ENCODE data around the gene CEACAM4. TPM values are rescaled to one million over a fixed set of nuclear protein-coding genes. Genes with fewer than 3 reads are reported as not detected.

CEACAM4 gene
- not detected in 2 replicates for total RNA-seq

DNA sequence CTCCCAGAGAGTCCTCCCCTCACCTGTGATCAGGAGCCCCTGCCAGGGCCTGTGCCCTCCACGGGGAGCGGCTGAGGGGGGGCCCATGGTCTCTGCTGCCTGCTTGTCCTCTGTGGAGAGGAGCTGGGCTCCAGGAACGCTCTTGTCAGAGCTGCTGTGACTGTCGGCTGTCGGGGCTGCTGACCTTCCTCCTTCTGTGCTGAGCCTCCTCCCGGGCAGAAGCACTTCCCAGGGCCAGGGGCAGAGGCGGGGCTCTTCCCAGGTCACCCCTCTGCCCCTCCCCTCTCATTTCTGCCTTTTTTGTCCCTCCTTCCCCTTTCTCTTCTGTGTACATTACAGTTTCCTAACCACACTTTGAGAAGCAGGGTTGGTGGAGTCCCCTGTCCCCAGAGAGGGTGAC lies at the start of gene CEACAM4:
Gene CEACAM4 (minus strand): TSS at position 198 of the 400 bp plus-strand sequence. CDS start 111 bp downstream, at position 87.

DNA sequence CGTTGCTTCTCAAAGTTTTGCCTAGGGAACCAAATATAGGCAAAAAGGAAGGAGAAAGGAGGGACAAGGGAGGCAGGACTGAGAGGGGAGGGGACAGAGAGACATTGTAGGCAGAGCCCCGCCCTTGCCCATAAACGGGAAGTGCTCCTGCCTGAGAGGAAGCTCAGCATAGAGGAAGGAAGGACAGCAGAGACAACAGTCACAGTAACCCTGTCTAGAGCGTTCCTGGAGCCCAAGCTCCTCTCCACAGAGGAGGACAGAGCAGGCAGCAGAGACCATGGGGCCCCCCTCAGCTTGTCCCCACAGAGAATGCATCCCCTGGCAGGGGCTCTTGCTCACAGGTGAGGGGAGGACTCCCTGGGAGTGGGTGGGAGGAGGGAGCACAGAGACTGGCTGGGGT lies 50.9 kb downstream of the CEACAM4 start, which contains the start of gene CEACAM21:
Gene CEACAM21 (plus strand): TSS at position 169 of the 400 bp plus-strand sequence. CDS start 109 bp downstream, at position 278.

Small RNA genes lying within 50 kb of the gene (small RNA-seq; reads per million reads assigned to genes)
- gene AC243960.4 = not detected

Other genes starting within 250 kb of the CEACAM4 start
- 6.5 and 7.7 TPM in 2 replicates for gene EXOSC5, start 229.7 kb downstream of the CEACAM4 start, total RNA-seq
- 16.3 and 20.6 TPM in 2 replicates for gene BCKDHA, start 229.3 kb downstream of the CEACAM4 start, total RNA-seq
- 1.6 and 1.8 TPM in 2 replicates for gene B3GNT8, start 199.7 kb downstream of the CEACAM4 start, total RNA-seq
- gene DMAC2, start 187.2 kb downstream of the CEACAM4 start, total RNA-seq = 28.6 and 29.4 TPM in 2 replicates
- not detected in 2 replicates for gene ERICH4, start 183.9 kb downstream of the CEACAM4 start, total RNA-seq
- not detected in 2 replicates for gene CEACAM21, start 50.9 kb downstream of the CEACAM4 start, total RNA-seq
- gene CEACAM7, start 61.2 kb upstream of the CEACAM4 start, total RNA-seq = not detected in 2 replicates
- not detected in 2 replicates for gene CEACAM5, start 81.6 kb upstream of the CEACAM4 start, total RNA-seq
- gene CEACAM6, start 128.5 kb upstream of the CEACAM4 start, total RNA-seq = not detected in 2 replicates
- gene CEACAM3, start 169.5 kb upstream of the CEACAM4 start, total RNA-seq = not detected in 2 replicates
- not detected in 2 replicates for gene LYPD4, start 217.6 kb upstream of the CEACAM4 start, total RNA-seq
- not detected in 2 replicates for gene DMRTC2, start 218.0 kb upstream of the CEACAM4 start, total RNA-seq
- gene RPS19, start 233.2 kb upstream of the CEACAM4 start, total RNA-seq = 776 and 788 TPM in 2 replicates